ENCODE results near the gene DAP.

DNA sequence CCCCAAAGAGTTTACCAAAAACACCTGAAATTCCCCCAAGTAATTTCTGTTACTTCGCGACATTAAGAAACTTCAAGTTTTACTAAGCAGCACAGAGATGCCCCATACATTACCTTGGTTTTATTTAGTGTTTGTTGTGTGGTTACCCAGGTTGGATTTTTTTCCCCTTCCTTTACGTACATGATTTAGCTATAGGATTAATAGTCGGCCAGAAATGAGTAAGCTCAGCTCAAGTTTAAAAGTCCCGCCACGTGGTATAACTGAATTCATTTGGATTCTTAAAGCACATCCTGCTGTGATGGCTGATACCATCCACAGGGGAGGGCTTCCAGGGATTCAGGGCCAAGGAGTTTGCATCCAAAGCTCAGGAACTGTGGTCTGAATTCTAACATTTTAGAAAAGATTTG lies 75.9 kb downstream of the DAP start:
- no peak for TF ChIP-seq SUZ12 (IDR thresholded peaks at IDR 0.05; ENCODE audit: extremely low read depth, insufficient read depth, insufficient read length)
- no peak for TF ChIP-seq YY1 (IDR thresholded peaks at IDR 0.05; ENCODE audit: insufficient read depth, insufficient read length)

Measured in NT2/D1 (cell line).